CD4-positive, alpha-beta T cell treated with Interleukin-21 for 1 hour (primary cell): Measurements from ENCODE around the gene IDH3B.
"Not testable (repeated sequence)": the region's sequence is repeated elsewhere in the genome, so short reads cannot be mapped to it uniquely, and the experiment has no call there.

ENCODE experiments used
- DNase-seq: peaks from one replicate; pipeline ENCODE4 v3.0.0-alpha.2; 2020

IDH3B gene

DNA sequence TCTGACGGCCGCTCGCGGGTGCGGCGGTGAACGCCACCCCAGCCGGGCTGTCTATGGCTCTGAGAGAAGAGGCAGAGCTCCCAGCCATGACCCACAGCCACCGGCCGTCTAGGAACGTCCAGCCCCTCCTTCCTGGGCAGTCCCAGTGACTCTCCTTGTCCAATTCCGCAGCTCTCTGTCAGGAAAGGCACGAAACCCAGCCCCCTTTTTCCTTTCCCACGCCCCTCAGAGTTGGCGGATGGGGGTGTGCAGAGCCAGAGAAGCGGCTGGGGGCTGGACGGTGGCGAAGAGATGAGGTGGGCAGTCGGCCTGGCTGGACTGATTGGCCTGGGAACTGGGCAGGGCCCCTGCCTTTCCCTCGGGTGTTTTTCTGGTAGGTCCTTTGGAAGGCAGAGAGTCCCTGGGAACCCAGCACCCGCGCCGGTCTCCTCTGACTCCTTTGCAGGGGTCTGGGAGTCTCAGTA, 30.0 kb upstream of the IDH3B start:
- no peak for DNase-seq

DNA sequence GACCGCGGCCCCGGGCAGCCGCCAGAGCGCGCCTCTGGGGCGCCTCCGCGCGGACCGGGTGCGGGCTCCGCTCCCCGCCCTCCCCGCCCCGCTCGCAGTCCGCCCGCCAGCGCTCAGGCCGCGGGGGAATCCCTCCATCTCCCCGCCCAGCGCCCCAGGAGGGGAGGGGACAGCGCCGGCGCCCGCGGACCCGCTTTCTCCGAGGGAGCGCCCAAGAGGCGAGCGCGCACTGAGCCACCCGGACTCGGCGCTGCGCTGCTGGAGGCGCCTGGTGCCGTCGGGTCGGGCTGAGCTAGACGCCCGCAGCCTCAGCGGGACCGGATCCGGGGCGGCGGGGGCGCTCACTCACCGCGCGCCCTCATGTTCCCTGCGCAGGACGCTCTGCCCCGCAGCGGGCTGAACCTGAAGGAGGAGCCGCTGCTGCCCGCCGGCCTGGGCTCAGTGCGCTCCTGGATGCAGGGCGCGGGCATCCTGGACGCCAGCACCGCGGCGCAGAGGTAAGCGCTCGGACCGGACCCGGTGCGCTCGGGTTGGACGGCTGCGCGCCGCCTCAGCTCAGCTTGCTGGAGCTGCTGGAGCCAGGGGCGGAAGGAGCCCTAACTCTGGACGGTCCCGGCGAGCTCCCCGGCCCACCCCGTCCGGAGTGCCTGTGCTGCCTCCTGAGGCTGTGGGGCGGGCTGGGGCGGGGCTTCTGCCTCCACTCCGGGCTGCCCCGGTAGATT, 29.4 kb upstream of the IDH3B start:
- peak; percentile 64 for DNase-seq

DNA sequence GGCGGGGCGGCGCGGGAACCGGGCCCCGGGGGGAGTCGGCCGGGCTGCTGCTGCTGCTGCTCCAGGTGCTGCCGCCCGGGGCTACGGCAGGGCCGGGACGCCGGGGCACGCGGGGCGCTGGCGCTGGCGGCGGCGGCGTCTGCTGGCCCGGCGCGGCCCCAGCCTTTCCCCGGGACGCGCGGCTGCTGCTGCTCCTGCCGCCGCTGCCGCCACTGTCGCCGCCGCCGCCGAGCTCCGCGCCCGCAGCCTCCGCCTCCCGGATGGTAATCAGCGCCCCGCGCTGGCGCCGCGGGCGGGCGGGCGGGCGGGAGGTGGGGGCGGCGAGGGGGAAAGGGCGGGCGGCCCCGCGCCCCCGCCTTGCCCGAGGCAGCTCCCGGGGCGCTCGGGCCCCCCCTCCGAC, 28.9 kb upstream of the IDH3B start:
- no peak for DNase-seq

DNA sequence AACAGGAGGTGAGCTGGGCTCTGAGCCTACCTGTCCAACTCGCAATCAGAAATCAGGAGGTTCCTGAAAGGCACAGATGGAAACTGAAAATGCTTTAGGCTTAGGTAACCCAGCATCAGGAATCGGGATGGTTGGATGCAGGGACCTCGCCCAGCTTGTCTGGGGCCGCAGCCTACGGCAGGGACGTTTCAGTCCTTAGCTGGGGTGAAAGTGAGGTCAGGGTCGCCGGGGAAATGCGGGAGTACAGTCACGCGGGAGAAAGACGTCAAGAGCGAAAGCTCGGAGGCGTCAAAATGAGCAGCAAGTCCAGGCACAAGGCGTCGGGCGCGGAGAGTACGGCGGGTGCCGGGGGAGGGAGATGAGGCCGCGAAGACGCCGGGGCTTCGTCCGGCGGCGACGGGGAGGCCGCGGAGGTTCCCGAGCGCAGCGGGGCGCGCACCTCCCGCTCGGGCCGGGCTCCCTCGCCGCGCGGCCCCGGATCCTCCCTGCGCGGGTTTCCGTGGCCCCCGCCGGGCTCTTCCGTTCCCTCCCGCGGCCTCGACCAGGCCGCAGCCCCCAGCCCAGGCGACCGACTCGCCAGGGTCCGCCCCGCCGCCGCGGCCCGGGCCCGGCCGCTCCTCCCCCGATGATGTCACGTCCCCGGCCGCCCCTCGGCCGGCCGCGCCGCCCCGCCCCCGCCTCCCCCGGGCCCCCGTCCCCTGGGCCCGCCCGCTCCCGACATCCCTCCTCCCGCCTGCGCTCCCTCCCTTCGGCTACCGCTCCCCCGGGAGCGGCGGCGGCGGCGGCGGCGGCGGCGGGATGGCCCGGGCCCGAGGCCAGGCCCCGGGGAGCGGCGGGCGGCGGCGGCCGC, 28.2 kb upstream of the IDH3B start, which contains the start of gene EBF4:
Gene EBF4, plus strand, starts transcription at position 745 of the 850 bp plus-strand sequence. CDS start 866 bp downstream, outside the sequence.
- DNase-seq, result peak; percentile 43

DNA sequence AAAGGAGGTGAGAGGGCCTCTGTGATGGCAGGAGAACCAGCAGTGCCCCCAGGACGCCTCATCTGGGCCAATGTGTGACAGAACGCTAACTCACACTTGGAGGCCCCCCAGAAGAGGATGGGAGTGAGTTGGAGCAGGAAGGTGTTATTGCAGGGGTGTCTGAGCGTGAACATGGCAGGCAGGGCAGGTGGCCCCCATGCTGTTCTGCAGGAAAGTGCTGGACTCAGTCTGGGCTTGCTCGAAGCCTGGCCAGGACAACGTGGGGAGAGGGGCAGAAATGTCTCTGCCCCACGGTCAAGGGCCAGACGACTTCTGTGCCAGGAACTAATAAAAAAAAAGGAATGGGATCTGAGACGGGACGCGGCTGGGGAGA, 27.6 kb upstream of the IDH3B start:
- no peak for DNase-seq

DNA sequence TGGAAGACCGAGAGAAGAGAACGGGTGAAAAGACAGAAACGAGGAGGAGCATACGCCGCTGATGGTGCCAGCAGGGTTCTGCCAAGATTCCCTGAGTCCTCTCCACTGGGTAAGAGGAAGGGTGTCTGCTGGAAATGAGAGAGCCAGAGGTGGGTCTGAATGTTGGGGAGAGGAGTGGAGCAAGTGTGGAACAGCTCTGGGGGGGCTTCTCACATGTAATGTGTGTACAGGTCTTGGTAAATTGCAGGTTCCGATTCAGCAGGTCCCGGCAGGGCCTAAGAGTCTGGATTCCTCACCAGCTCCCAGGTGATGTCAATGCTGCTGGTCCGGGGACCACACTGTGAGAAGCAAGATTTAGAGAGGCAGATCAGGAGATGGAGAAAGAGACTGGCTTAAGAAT, 27.1 kb upstream of the IDH3B start:
- DNase-seq, result no peak

DNA sequence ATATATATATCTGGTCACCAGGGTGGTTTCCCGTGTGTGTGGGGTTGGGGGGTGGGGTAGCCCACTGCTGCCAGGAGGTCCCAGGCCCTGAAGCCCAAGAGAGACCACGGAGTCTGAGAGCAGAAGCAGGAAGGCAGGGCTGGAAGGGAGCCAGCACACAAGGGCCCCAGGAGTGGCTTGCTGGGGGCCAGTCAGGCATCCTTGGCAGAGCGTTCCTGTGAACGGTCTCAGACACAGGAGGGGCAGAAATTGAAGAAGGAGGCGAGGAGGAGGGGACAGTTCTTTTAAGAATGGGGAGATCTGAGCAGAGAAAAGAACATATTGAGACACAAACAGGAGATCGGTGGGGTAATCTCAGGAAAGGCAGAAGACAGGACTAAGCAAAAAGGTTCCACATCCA, 26.7 kb upstream of the IDH3B start:
- no peak for DNase-seq

DNA sequence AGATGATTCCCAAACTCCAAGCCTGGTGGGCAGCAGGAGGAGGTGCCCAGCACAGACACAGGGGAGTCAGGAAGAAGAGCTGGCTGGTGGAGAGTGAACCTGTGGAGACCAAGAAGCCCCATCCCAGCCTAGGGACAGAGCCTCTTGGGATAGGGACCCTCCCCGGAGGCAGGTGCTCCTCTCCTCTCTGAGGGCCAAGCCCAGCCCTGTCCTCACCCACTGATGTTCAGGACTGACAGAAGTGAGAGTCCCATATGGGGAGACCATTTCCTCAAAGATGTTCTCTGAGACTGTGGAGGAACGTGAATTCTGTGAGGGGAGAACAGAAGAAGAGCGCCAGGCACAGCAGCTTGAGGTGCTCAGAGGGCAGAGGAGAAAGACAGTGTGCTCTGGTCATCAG, 26.2 kb upstream of the IDH3B start:
- no peak for DNase-seq

DNA sequence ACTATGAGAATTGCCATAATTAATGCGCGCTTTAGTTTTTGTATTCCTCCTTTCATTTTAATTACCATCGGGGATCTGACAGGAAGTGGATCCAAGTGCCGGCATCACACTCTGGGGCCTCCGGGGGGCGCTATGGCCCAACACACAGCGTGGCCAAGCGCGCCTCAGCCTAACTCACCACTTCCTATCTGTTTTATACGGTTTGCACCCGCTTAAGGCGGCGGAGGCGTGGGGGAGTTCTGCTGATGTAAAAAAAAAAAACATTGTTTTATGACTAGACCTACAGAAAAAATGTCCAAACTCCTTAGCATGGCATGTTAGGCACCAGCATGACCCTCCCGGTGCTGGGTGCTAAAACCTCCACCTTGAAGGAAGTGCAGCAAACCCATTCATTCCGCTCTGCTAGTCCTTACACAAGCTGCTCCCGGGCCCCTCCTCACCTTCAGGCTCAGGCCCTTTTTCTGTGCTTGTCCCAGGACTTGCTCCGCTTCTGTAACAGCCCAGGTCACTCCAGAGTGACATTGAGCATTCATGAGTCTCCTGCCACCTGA, 24.1 kb upstream of the IDH3B start:
- DNase-seq, result peak; percentile 82

DNA sequence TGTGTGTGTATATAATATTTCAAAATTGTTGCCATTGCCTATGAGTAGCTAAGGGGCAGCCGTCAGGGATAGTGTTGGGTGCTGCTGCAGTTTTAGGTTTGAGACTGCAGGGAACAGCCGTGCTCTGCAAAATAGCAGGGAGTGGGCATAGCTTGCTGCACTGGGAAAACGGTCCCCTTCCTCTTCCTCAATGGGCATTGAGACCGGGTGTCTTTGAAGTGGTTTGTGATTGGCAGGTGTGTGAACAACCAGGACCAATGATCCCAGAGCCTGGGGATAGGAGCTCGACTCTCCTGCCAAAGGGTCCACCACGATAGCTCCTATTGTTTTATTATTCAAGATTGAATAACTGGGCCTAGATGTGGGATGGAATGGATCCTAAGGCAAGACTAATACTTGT, 23.5 kb upstream of the IDH3B start:
- DNase-seq, result no peak

DNA sequence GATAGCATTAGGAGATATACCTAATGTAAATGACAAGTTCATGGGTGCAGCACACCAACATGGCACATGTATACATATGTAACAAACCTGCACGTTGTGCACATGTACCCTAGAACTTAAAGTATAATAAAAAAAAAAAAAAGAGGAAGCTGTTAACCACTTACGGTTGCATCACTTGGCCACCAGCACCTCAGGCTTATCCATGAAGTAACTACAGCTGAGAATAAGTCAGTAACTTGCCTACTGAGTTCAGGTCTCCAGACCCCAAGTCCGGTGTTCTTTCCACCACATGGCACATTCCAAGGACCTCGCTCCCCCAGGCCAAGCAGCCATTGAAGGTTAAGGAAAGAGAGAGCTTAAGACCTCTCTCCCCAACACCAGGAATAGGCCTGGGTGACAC, 20.8 kb upstream of the IDH3B start:
- DNase-seq, result not testable (repeated sequence)

DNA sequence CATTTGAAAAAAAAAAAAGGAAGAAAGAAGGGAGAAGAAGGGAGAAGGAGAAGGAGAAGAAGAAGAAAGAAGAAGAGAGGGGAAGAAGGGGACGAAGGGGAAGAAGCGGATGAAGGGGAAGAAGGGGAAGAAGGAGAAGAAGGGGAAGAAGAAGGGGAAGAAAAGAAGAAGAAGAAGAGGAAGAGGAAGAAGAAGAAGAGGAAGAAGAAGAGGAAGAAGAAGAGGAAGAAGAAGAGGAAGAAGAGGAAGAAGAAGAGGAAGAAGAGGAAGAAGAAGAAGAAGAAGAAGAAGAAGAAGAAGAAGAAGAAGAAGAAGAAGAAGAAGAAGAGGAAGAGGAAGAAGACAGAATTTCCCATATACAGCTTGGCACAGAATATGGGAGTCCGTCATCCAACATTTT, 18.0 kb upstream of the IDH3B start:
- not testable (repeated sequence) for DNase-seq

DNA sequence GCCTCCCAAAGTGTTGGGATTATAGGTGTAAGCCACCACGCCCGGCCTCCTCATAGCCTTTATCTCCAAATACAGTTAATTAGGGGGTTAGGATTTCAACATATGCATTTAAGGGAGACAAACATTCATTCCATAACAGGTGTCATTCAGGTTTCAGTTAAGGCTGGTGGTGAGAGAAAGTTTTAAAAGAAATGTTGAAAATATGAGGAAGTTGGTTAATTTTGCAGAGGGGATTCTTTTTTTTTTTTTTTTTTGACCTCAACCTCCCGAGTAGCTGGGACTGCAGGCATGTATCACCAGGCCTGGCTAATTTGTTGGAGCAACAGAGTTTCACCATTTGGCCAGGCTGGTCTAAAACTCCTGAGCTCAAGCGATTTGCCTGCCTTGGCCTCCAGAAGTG, 16.0 kb upstream of the IDH3B start:
- DNase-seq, result no peak

DNA sequence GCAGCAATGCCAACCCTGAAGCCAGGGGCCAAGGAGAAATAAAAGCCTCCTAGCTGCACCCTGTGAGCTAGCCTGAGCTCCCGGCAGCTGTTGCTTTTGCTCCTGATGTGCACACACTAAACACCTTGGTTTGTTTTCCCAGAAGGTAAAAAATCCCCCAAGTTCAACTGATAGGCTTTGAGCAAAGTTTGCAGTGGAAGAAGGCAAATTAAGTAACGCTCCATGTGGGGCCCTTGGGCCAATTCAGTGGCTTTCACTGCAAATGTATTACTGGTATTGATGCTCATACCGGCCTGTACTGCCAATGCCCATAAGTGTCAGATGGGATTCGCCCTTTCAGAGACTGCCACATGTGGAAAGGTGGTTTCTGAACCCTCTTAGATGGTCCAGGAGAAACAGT, 9.4 kb upstream of the IDH3B start:
- no peak for DNase-seq

DNA sequence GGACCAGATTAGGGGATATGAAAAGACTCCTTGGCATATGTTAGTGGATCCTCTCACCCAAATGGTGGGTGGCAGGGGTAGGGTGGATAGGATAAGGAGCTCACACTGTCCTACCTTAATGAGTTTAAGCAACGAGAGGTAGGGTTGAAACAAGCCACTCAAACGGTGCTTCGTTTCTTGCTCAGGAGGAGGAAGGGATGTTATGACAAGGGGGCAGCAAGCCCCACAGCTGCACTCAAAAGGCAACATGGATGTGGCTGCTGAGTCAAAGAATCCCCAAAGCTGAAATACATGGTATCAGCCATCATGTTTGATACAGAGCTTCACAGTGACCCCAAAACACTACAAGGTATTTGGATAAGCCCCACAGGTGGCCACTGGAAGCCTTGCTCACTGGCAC, 8.4 kb upstream of the IDH3B start:
- DNase-seq, result no peak

DNA sequence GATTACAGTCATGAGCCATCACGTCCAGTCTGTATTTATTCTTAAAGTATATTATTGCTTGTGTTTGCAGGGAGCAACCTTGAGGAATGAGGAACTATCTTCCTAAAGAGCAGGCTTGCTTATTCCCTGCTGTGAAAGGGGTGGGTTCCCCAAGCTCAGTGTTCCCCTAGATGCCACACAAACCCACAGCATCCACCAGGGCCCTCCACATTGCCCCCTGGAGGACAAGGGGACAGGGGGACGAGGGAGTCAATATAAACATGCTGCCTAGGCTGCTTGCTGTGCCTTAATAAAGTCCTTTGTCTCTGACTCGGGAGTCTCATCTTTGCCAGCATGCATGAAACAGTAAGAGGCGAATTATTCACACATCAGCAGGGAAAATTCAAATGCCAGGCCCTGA, 8.0 kb upstream of the IDH3B start:
- no peak for DNase-seq

DNA sequence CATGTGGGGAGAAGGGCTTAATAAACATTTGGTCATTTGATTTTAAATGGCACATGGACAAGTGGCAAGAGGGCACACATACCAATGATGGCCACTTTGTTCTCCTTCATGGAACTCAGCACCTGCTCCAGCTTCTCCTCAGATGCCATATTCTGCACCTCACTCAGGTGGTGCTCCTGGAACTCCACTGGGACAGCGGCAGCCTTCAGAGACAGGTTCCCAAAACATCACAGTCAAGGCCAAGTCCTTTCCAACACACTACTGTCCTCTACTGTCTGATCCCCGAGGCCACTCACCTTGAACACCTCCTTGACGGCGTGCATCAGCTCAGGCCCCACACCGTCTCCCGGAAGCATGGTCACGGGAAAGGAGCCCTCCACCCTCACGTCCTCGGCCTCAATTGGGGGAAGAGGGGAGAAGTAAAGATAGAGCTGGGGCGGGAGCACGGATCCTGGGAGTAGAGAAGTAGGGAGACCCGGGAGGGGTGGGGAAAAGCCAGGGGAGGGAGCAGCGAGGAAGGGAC, 591 bp downstream of the IDH3B start:
- DNase-seq, result no peak

DNA sequence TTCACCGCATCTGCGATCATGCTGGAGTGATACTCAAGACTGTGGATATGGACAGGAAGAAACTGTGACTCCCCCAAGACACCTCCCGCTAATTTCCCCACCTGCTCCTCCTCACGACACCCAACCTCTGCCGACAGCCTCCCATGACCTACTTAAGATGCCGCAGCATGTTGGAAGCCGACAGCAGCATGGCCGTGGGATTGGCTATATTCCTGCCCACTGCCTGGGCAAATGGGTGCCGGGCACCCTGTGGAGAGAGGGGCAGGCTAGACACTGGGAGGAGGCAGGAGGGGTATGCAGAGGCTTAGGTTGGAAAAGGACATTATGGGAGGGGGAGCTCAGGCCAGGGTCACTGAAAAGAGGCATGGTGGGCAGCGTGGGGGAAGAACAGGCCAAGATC, 4.5 kb downstream of the IDH3B start:
- DNase-seq, result no peak

DNA sequence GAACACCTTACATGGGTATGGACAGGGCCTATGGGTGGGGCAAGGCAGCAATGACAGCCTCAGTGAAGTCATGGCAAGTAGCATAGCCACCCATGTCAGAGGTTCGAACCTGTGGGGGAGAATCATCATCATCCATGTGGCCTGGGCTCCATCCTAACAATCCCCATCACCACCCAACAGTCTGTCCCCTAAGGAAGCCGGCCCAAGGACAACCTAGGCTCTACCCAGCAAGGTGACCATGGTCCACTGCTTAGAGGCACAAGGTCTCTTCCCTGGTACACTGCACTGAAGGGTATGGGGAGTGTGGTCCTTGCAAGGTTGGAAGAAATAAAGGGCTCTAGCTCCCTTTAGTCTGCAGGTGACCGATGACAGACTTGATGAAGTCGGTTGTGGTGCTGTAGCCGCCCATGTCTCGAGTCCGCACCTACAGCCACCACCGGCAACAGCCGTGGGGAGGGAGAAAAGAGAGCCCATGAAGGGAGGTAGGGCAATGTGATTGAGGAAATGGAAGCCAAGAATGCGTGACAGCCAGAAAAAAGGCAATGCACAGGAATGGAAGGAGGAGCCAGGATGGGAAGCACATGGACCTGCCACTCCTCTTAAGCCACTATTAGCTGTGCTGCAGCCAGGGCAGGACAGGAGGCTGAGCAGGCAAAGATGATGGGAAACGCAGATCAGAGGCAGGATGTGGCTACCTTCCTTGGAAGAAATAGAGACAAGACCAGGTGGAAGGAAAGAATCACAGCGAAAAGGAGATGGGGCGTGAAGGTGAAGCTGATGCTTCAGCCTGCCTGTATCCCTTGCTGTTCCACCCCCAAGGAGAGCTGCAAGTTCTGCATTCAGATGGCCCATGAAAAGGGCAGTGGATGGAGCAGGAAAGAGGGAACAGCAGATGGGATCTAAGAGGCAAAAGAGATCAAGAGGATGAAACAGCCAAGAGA, 5.3 kb downstream of the IDH3B start:
- no peak for DNase-seq

DNA sequence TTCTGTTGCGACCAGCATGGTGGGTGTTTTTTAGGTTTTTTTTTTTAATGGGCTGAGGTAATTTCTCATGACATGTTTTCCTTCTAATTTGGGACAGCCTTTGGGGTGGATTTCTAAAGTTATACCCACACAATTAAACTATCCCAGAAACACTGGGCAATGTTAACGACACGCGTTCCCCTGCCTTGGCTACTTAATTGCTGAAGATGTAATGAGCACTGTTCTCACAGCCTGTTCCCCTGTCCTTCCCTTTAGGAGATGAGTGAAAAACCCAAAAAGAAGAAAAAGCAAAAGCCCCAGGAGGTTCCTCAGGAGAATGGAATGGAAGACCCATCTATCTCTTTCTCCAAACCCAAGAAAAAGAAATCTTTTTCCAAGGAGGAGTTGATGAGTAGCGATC, 6.3 kb downstream of the IDH3B start:
- DNase-seq, result no peak

DNA sequence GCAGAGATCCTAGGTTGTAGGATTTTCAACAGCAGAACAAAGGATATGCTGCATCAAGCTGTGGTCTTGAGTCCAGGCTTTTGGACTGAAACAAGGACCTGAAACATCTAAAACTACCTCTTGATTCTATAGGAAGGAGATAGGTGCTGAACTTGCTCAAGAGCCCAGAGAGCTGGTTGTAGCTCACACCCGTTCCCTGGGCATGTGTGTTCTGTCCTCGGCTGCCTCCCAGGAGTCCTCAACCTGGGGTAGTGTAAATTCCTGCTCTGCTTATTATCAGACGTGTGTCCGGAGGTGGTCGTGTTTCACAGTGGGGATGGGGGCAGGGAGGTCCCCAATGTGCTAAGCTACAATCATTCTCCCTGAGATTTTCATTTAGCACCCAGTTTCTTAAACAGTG, 6.8 kb downstream of the IDH3B start:
- no peak for DNase-seq

DNA sequence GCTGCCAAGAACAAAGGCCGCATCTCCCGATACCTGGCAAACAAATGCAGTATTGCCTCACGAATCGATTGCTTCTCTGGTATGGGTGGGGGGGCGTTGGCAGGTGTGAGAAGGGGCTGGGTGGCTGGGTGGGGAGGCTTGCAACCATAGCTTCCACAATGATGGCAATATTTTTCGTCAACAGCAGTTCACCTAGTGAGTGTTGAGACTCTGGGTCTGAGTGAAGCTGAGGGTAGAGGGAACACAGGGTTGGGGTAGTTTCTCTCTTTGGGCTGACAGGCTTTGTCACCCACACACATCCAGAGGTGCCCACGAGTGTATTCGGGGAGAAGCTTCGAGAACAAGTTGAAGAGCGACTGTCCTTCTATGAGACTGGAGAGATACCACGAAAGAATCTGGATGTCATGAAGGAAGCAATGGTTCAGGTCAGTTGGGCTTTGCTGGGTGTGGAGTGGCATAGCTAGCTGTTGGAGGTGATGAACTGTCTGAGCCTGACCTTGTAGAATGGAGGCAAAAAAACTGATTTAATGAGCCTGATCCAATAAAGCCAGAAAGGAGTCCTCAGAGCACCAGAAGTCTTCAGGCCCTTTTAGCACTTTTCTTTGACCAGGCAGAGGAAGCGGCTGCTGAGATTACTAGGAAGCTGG, 7.4 kb downstream of the IDH3B start:
- DNase-seq, result no peak
